DMS 273 (cell line): ENCODE measurements around the gene CXorf66.
A peak's percentile ranks its signal among the peaks of the same experiment; 100 is the strongest.
"Not testable (repeated sequence)": the region's sequence is repeated elsewhere in the genome, so short reads cannot be mapped to it uniquely, and the experiment has no call there.

Experiments
- DNase-seq: peaks from one replicate; lab custom pipeline; 2025; ENCODE audit not compliant: unreplicated experiment; lab: John Stamatoyannopoulos, UW

The CXorf66 gene, protein sequence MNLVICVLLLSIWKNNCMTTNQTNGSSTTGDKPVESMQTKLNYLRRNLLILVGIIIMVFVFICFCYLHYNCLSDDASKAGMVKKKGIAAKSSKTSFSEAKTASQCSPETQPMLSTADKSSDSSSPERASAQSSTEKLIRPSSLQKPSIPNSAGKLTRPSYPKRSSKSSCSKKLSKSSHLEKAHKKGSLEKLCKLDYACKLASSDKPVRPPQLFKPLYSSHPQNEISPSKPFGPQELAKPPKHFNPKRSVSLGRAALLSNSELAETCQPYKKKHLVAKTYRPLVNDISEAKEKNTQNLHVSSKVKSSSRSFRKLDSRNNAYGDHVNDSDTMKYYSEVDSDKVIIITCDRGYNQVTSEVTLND

DNA sequence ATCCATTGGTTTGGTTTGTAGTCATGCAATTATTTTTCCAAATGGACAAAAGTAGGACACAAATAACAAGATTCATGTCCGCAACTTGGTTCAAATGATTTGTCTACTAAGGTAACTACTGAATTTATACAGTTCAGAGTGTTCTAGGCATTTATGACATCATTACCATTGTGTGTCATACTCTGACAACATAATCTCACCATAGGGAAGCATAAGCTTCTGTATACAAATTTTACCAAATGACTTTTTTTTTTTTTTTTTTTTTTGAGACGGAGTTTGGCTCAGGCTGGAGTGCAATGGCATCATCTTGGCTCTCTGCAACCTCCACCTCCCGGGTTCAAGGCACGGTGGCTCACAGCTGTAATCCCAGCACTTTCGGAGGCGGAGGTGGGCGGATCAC is at the start of gene CXorf66:
Gene CXorf66, minus strand, starts transcription at position 101 of the 400 bp plus-strand sequence. Its CDS starts 25 bp downstream, at position 76.
- no peak for DNase-seq

DNA sequence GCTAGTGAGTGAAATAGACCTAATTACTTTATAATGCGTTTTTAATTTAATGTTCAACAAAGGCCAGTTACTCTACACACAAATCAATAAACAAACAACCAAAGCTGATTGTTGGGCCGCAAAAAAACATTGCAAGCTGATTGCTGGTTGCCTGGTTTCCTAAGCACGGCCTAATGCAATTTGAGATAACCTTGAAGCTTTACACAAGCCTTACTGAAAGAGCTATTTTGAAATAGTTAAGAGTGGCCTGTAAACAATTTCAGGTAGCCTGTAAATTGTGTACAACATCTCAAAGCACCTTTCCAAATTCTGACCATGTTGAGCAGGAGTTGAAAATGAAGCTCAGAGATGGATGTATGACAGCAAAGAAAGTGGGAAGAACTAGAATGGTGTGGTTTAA is 17.5 kb upstream of the CXorf66 start:
- DNase-seq: no peak

DNA sequence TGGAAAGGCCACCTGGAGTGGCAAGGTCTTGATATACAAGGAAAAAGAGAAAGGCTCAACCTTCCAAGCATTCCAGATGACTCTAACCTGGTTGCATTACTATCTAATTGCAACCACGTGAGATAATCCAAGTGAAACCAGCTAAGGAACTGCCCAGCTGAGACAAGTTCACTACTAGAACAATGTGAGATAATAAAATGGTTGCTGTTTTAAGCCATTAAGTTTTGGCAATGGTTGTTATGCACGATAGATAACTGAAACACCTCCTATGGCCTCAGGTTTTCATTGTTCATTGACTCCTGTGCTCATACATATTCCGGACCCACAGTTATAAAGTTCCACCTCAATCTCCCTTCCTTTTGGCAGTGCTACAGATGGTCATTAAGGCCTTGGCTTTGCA is 9.2 kb upstream of the CXorf66 start:
- no peak for DNase-seq

DNA sequence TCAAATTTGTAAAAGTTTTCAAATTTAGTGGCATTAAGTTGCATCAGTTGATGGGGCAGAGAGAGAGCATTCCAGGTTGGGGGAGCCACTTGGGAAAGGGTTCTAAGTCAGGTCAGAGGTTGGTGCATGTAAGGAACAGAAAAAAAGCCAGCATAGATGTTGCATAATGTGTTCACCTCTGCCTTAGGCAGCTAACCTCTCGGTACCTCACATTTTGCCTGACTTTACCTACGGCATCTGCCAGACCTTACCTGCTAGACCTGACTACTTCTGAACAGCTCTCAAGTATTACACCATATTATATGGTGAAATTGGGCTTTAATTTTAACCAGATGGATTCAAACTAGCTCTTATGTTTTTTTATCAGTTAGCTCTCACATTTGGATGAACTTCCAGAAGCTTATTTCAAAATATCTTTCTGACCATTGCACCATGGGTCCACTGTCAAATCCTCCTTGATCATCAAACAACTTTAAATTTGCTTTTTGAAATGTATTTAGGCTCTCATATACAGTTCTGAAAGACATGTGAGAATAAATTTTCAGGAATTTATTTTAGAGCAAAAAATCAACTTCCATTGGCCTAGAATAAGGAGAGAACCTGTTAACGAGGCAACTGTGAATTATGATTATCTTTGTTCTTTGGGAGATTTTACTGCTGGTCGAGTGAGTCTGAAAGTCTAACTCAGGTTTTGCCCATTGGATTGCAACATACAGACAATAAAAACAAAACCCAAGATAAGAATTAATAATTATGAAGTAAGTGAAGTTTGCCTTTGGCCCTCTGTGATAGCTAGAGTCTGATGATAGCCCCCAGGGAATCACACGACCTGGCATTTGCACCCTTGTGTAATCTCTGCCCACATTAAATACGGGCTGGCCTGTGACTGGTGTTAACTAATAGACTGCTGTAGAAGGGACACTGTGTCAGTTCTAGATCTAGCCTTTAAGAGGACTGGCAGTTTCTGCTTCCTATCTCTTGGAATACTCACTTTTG is 7.6 kb upstream of the CXorf66 start:
- DNase-seq: no peak

DNA sequence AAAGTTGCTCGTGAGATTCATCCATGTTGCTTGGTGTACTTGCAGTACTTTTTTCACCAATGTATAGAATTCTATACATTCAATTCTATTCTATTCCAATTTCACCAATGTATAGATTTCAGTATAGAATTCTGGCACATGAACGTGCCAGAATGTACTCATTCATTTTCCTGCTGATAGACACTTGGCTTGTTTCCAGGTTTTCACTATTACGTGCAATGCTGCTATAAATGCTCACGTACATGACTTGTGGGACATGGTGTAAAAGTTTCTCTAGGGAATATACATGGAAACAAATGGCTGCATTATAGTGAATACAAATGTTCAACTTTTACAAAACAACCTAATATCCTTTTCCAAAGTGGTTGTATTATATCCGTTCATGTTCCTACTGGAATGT is 6.8 kb upstream of the CXorf66 start:
- no peak for DNase-seq

DNA sequence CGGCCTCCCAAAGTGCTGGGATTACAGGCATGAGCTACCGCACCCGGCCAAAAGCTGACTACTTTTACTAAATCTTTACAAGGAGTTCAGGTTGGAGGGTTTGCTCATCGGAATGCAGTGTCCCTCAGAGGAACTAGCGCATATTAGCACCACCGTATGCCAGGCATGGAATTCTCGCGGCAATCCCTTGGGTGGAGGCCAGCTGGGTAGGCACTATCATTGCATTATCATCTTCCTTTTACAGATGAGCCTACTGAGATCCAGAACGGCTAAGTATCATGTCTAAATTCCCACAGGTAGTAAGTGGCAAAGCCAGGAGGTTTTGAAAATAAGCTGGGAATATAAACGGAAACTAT is 6.1 kb upstream of the CXorf66 start:
- DNase-seq: no peak

DNA sequence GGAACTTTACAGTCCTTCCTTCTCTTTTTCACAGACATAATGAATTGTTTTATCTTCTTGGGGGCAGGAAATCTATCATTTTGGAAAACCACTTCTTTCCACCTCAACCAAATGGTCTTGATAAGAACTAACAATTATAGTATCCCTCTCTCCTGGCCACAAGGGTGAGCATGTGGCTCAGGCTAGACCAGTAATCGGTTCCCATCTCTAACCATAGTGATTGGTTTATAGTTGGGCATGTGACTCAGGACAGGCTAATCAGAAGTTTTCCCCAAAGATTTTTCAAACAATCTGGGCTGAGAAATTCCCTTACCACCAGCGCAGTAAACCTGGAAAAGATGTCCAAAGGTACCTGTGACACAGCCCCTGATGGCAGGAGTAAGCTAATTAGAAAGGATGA is 4.0 kb upstream of the CXorf66 start:
- DNase-seq: no peak

DNA sequence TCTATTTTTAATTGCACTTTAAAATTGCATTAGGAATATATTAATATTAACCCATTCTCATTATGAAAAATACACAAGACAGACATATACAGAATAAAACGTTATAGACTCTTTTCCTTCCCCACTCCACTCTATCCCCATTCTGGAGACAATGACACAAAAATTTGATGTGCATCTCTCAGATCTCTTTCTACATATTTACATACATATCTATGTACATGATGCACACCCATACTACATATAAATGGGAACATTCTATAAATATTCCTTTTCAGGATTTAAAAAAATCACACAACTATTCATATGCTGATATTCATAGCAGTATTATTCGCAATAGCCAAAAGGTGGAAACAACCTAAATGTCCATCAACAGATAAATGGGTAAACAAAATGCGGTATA is 2.4 kb upstream of the CXorf66 start:
- no peak for DNase-seq

DNA sequence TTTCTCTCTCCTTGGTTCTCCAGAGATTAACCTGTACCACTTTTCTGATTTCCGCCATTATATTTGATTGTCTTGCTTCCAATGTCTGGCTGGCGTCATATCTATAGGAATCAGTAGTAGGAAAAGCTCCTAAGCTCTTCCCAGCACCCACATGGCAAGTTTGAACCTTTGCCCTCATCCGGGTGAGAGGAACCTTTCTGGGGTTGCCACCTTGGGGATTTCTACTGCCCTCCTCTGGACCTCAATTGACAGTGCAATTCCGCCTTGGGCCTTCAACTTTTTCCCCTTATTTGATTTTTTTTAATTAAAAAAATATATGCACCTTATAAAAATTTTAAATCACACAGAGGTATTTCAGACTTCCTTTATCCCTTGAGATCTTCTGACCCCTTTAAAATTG is 2.0 kb upstream of the CXorf66 start:
- DNase-seq: peak; percentile 42

DNA sequence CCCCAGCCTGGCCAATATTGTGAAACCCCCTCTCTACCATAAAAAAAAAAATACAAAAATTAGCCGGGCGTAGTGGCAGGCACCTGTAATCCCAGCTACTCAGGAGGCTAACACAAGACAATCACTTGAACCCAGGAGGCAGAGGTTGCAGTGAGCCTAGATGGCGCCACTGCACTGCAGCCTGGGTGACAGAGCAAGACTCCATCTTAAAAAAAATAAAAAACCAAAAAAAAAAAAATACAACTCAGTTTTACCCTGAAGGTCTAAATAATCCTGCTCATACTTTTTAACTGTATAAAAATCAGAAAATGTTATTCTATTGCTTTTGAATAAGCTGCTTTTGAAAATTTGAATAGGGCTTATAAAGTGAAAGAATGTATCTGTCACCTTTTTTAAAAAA is 838 bp upstream of the CXorf66 start:
- not testable (repeated sequence) for DNase-seq

DNA sequence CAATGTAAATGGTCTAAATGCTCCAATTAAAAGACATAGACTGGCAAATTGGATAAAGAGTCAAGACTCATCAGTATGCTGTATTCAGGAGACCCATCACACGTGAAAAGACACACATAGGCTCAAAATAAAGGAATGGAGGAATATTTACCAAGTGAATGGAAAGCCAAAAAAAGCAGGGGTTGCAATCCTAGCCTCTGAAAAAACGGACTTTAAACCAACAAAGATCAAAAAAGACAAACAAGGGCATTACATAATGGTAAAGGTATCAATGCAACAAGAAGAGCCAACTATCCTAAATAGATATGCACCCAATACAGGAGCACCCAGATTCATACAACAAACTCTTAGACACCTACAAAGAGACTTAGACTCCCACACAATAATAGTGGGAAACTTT is 4.2 kb downstream of the CXorf66 start:
- DNase-seq: not testable (repeated sequence)

DNA sequence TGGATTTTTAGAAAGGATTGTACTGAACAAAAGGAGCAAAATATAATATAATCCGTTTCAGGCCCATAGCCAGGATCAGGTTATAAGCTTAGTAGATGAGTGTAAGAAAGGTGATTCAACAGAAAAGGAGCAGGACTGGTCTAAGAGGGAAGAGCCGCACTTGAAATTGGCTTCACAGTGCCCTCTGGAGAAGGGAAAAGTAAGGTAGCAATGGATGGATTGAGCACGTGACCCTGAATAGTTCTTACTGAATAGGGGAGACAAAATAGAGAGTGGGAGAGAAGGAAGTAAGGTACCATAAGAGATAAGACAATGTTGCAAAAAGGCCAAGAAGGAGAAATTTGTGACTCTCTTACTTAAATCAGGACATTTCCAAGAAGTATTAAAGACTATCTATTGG is 15.6 kb downstream of the CXorf66 start:
- peak; percentile 13 for DNase-seq

DNA sequence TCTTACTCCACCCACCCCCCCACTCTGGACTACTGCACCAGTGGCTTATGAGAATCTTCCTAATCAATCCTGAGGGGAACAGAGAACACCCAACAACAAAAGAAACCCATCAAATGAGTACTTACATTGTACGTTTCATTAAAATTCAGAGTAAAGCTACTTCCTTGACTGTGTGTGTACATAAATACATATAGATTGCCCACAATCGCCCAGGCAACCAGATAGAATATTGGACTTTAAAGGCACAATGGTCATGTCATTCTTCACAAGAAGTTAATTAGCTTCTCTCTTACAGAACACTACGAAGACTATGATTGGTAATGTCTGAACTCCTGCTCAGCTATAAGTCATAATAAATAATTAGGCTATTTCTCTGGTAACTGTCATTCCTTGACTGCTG is 20.2 kb downstream of the CXorf66 start:
- no peak for DNase-seq

DNA sequence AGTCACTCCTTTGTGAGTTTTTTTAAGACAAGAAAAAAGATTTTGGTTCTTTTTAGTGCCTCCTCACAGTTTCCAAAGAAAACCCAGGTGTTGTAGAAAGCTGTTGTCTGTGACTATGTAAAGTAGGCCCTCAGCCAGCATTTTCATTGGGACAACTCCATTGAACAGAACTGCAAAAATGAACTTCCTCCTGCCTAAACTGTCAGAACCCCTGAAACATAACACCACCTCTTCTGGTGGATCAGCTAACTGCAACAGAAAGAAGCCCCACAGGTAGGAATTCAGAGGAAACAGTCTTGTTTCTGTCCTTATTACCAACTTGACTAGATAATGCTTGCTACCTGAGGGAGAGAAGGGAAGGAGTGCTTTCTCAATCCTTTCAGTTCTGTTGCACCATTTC is 29.1 kb downstream of the CXorf66 start:
- DNase-seq: peak; percentile 5

DNA sequence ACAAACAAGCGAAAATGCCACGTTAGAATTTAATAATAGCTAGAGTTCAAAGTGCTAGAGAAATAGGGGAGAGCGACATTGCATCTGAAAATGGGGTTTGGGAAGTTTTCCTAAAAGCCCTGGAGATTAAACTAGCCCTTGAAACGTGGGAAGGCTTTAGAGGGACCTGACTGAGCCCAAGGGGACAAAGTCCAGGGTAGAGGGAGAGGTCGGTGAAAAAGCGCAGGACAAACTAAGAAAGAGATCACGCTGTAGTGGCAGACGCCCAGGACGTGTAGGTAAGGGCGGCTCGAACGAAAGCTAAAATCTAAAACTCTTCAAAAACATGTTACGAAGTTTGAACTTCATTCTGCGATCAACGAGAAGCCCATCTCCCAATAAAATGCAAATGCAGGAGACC is 31.4 kb downstream of the CXorf66 start:
- DNase-seq: no peak

DNA sequence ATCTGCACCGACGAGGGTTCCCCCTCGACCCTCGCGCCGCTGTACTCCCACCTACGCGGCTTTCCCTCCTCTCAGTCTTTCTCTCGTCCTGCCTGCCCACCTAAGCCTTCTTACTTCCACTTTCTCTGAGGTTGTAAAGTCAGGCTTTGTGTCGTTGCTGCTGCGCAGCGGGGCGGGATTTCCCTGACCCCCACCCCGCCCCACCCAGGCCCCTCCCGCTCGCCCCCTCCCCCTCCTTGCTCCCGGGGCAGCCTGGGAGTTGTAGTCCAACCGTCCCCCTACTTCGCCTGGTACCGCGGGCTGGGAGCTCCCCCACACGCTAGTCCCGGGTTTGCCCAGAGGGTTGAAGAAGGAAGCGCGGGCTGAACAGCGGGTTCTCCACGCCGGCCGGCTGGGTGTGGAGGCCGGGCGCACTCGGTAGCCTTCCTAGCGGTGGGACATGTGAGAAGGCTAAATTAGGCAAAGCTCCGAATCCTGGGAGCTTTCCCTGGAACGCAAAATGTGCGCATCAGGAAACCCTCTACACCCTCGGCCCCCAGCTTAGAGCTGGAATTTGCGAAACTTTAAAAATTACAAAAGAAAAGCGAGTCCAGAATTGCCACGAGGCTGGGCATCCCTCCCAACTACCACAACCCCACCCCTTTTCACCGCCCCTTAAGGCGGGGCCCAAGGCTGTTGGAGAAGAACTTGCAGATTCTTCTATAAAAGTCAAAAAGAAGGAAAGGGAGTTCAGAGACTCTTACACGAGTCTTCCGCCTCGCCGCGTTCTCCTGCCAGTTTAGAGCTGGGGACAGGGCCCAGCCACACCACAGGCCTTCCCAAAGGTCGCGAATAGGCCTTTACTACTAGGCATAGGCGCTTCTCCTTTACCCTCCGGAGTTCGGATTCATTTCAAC is 32.2 kb downstream of the CXorf66 start, which contains the start of gene ATP11C:
Gene ATP11C, minus strand, starts transcription at position 153 of the 896 bp plus-strand sequence. CDS start 1,011 bp downstream, outside the sequence.
- peak; percentile 93 for DNase-seq

DNA sequence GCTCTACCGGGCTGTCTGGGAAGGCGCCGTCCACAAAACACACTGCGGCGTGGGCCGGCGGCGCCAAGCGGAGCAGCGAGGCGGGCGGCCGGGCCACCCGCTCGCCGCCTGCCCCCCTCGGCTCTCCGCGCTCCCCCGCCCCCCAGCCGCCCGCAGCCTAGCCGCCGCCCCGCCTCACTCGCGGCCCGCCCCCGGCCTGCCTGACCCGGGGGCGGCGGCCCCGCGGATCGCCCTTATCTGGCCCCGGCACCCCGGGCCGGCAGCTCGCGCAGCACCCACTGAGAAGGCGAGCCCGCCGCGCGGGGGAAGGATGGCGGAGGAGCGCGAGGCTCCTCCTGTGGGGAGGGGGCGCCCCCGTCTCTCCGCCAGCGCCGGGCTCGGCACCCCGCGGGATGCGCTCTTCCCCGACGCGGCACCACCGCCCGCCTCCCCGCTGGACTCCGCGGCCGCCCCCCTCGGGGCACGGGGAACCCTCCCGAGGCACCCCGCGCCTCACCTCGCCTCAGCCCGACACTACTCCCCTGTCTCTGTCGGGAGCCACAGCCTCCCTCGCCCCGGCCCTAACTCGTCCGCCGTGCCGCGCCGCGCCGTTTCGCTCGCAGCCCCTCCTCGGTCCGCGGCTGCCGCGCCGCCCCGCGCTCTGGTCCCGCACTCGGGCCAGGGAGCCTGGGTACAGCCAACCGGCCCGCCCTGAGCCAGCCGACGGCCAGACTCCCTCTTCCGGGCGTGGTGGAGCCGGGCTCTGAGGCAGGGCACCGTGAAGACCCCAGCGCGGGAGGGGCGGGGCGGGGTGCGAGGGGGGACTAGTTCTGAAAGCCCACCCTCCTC is 33.0 kb downstream of the CXorf66 start:
- DNase-seq: peak; percentile 76

DNA sequence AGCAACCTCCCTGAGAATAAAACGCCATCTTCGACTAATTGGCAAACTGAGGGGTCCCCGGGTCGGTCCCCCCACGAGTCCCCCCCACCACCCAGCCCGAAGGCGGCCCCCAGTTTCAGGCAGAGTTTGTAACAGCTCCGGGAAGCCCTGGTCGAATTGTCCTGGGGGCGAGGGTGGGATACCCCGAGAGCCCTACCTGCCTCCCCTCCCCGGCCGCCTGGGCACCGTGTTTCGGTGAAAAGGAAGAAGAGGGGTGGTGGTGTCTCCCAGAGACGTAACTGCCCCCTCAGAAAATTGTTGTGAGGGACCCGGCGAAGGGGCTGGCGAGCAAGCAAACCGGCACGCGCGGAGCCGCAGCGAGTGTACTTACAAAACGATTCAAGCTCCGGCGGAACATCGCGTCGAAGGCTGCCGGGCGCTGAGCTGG is 33.7 kb downstream of the CXorf66 start:
- DNase-seq: no peak

DNA sequence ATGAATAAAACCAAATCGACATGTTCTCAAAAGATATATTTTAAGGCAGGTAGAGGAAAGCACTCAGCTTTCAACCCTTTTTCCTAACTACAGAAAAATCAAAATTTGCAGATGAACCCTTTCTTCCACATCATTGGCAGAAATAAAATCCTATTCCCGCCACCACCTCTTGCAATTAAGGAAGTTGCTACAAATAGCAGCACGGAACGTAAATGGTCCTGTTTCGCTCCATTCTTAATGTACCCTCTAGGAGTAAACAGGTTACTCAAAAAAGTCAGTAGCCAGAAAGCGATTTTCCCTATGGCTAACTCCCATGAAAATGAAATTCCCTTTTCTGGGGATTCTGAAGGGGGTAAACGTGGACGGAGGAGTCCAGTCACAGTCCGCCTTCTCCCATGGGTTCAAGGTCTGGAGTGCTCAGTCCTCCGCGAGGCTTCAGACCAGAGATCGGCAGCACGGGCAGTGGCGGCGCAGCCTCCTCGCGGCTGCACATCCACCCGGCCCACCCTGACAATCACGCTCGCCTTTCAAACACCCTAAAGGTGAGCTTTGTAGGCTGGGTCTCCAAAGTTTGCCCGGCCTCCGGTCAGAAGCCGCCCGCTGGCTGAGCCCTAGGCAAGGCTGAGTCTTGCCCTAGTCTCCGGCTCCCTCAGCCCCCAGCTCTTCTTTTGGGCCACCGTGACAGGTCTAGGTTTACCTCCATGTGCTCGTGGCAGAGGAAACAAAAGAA is 34.2 kb downstream of the CXorf66 start:
- DNase-seq: peak; percentile 68
